WTC11 (cell line): ENCODE measurements around the gene ZNF43.

Experiments used
- CBFB ChIP-seq: sonication (generic); formaldehyde crosslinking; IDR thresholded peaks from 2 replicates; pipeline ENCODE4 v1.8.1; 2022; ENCODE audit warnings: mild to moderate bottlenecking, low read depth, missing genetic modification reagents
- FOXJ3 ChIP-seq: sonication (generic); formaldehyde crosslinking; IDR thresholded peaks from 2 replicates; pipeline ENCODE4 v1.9.0; 2021; ENCODE audit warnings: missing genetic modification reagents, mild to moderate bottlenecking, borderline replicate concordance
- JUN ChIP-seq: sonication (generic); formaldehyde crosslinking; IDR thresholded peaks from 2 replicates; pipeline ENCODE4 v1.8.0; 2023; ENCODE audit warnings: mild to moderate bottlenecking, missing genetic modification reagents
- KAT7 ChIP-seq: sonication (generic); formaldehyde crosslinking; IDR thresholded peaks from 2 replicates; pipeline ENCODE4 v1.8.1; 2023; ENCODE audit warnings: missing genetic modification reagents, mild to moderate bottlenecking, borderline replicate concordance
- NFE2L1 ChIP-seq: sonication (generic); formaldehyde crosslinking; IDR thresholded peaks from 2 replicates; pipeline ENCODE4 v1.8.1; 2023; ENCODE audit warnings: missing genetic modification reagents
- NR3C1 ChIP-seq: sonication (generic); formaldehyde crosslinking; conservative IDR thresholded peaks from 2 replicates; pipeline ENCODE4 v1.8.1; 2023; ENCODE audit warnings: low read depth, mild to moderate bottlenecking, missing genetic modification reagents
- RELA ChIP-seq: sonication (generic); formaldehyde crosslinking; IDR thresholded peaks from 2 replicates; pipeline ENCODE4 v1.8.1; 2022; ENCODE audit warnings: missing genetic modification reagents, mild to moderate bottlenecking, borderline replicate concordance
- ZNF317 ChIP-seq: sonication (generic); formaldehyde crosslinking; IDR thresholded peaks from 2 replicates; pipeline ENCODE4 v1.8.1; 2023; ENCODE audit warnings: low read depth, mild to moderate bottlenecking, moderate library complexity, missing genetic modification reagents, borderline replicate concordance
- TF ChIP-seq, protein P1 (sequence below): sonication (generic); formaldehyde crosslinking; conservative IDR thresholded peaks from 2 replicates; pipeline ENCODE4 v1.8.1; 2022; ENCODE audit warnings: mild to moderate bottlenecking, missing genetic modification reagents
- TF ChIP-seq, protein P2 (sequence below): fragments of 200-600 bp; IDR thresholded peaks from 2 replicates; pipeline ENCODE4 v1.8.0; 2022; ENCODE audit warnings: antibody characterized with exemption
- TF ChIP-seq, protein P3 (sequence below): sonication (generic); formaldehyde crosslinking; IDR thresholded peaks from 2 replicates; pipeline ENCODE4 v1.8.1; 2023; ENCODE audit warnings: mild to moderate bottlenecking, missing genetic modification reagents, moderate library complexity
- TF ChIP-seq, protein P4 (sequence below): sonication (generic); formaldehyde crosslinking; IDR thresholded peaks from 2 replicates; pipeline ENCODE4 v1.8.1; 2023; ENCODE audit warnings: mild to moderate bottlenecking, missing genetic modification reagents, moderate library complexity
- TF ChIP-seq, protein P5 (sequence below): fragments of 250-450 bp; sonication (Bioruptor Pico); IDR thresholded peaks from 2 replicates; pipeline ENCODE4 v1.9.0; 2021; ENCODE audit warnings: mild to moderate bottlenecking, borderline replicate concordance
- TF ChIP-seq, protein P6 (sequence below): sonication (generic); formaldehyde crosslinking; IDR thresholded peaks from 2 replicates; pipeline ENCODE4 v1.8.0; 2023; ENCODE audit warnings: missing genetic modification reagents, mild to moderate bottlenecking, borderline replicate concordance

DNA sequence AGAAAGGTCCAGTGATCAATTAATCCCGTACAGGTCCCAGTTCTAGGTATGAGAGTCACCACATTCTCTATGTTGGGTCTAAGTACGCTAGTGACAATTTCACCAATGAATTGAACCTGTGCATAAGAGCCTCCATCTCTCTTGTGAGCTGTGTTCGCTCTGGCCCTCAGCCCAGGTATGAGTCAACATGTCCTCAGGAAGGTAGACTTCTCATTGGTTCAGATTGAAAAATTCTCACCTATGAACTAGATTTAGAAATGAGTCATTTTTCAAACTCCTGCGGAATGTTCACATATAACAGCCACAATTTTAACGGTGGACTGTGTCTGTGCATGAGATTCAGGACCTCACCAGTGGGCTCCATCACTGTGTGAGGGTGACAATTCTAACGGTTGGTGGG lies 12.7 kb upstream of the ZNF43 start:
- TF ChIP-seq, protein P1, sequence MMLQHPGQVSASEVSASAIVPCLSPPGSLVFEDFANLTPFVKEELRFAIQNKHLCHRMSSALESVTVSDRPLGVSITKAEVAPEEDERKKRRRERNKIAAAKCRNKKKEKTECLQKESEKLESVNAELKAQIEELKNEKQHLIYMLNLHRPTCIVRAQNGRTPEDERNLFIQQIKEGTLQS (CRISPR knock-in tag), result no peak
- TF ChIP-seq, protein P2, sequence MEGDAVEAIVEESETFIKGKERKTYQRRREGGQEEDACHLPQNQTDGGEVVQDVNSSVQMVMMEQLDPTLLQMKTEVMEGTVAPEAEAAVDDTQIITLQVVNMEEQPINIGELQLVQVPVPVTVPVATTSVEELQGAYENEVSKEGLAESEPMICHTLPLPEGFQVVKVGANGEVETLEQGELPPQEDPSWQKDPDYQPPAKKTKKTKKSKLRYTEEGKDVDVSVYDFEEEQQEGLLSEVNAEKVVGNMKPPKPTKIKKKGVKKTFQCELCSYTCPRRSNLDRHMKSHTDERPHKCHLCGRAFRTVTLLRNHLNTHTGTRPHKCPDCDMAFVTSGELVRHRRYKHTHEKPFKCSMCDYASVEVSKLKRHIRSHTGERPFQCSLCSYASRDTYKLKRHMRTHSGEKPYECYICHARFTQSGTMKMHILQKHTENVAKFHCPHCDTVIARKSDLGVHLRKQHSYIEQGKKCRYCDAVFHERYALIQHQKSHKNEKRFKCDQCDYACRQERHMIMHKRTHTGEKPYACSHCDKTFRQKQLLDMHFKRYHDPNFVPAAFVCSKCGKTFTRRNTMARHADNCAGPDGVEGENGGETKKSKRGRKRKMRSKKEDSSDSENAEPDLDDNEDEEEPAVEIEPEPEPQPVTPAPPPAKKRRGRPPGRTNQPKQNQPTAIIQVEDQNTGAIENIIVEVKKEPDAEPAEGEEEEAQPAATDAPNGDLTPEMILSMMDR, result no peak
- TF ChIP-seq FOXJ3 (CRISPR knock-in tag) (no peak), RELA (CRISPR knock-in tag) (no peak), JUN (CRISPR knock-in tag) (no peak), ZNF317 (CRISPR knock-in tag) (no peak), NR3C1 (CRISPR knock-in tag) (no peak), NFE2L1 (CRISPR knock-in tag) (no peak), CBFB (CRISPR knock-in tag) (no peak), KAT7 (CRISPR knock-in tag) (no peak)
- TF ChIP-seq, protein P3, sequence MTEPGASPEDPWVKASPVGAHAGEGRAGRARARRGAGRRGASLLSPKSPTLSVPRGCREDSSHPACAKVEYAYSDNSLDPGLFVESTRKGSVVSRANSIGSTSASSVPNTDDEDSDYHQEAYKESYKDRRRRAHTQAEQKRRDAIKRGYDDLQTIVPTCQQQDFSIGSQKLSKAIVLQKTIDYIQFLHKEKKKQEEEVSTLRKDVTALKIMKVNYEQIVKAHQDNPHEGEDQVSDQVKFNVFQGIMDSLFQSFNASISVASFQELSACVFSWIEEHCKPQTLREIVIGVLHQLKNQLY (CRISPR knock-in tag), result no peak
- TF ChIP-seq, protein P4, sequence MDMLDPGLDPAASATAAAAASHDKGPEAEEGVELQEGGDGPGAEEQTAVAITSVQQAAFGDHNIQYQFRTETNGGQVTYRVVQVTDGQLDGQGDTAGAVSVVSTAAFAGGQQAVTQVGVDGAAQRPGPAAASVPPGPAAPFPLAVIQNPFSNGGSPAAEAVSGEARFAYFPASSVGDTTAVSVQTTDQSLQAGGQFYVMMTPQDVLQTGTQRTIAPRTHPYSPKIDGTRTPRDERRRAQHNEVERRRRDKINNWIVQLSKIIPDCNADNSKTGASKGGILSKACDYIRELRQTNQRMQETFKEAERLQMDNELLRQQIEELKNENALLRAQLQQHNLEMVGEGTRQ, result no peak
- TF ChIP-seq, protein P5, sequence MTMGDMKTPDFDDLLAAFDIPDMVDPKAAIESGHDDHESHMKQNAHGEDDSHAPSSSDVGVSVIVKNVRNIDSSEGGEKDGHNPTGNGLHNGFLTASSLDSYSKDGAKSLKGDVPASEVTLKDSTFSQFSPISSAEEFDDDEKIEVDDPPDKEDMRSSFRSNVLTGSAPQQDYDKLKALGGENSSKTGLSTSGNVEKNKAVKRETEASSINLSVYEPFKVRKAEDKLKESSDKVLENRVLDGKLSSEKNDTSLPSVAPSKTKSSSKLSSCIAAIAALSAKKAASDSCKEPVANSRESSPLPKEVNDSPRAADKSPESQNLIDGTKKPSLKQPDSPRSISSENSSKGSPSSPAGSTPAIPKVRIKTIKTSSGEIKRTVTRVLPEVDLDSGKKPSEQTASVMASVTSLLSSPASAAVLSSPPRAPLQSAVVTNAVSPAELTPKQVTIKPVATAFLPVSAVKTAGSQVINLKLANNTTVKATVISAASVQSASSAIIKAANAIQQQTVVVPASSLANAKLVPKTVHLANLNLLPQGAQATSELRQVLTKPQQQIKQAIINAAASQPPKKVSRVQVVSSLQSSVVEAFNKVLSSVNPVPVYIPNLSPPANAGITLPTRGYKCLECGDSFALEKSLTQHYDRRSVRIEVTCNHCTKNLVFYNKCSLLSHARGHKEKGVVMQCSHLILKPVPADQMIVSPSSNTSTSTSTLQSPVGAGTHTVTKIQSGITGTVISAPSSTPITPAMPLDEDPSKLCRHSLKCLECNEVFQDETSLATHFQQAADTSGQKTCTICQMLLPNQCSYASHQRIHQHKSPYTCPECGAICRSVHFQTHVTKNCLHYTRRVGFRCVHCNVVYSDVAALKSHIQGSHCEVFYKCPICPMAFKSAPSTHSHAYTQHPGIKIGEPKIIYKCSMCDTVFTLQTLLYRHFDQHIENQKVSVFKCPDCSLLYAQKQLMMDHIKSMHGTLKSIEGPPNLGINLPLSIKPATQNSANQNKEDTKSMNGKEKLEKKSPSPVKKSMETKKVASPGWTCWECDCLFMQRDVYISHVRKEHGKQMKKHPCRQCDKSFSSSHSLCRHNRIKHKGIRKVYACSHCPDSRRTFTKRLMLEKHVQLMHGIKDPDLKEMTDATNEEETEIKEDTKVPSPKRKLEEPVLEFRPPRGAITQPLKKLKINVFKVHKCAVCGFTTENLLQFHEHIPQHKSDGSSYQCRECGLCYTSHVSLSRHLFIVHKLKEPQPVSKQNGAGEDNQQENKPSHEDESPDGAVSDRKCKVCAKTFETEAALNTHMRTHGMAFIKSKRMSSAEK (CRISPR knock-in tag), result no peak
- TF ChIP-seq, protein P6, sequence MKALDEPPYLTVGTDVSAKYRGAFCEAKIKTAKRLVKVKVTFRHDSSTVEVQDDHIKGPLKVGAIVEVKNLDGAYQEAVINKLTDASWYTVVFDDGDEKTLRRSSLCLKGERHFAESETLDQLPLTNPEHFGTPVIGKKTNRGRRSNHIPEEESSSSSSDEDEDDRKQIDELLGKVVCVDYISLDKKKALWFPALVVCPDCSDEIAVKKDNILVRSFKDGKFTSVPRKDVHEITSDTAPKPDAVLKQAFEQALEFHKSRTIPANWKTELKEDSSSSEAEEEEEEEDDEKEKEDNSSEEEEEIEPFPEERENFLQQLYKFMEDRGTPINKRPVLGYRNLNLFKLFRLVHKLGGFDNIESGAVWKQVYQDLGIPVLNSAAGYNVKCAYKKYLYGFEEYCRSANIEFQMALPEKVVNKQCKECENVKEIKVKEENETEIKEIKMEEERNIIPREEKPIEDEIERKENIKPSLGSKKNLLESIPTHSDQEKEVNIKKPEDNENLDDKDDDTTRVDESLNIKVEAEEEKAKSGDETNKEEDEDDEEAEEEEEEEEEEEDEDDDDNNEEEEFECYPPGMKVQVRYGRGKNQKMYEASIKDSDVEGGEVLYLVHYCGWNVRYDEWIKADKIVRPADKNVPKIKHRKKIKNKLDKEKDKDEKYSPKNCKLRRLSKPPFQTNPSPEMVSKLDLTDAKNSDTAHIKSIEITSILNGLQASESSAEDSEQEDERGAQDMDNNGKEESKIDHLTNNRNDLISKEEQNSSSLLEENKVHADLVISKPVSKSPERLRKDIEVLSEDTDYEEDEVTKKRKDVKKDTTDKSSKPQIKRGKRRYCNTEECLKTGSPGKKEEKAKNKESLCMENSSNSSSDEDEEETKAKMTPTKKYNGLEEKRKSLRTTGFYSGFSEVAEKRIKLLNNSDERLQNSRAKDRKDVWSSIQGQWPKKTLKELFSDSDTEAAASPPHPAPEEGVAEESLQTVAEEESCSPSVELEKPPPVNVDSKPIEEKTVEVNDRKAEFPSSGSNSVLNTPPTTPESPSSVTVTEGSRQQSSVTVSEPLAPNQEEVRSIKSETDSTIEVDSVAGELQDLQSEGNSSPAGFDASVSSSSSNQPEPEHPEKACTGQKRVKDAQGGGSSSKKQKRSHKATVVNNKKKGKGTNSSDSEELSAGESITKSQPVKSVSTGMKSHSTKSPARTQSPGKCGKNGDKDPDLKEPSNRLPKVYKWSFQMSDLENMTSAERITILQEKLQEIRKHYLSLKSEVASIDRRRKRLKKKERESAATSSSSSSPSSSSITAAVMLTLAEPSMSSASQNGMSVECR (CRISPR knock-in tag), result no peak
